Liver (tissue), 3 donors: ENCODE results near the gene ERBB3.

Experiments
- EGR1 ChIP-seq, 2 donors: IDR thresholded peaks; 2 replicates each; pipeline ENCODE4 v1.6.1; 2016 to 2018; ENCODE audit warnings: antibody characterized with exemption in 2 of 2, low read depth in 2 of 2
- FOXA1 ChIP-seq: IDR thresholded peaks from 2 replicates; pipeline ENCODE4 v1.6.1; 2016; ENCODE audit warnings: antibody characterized with exemption
- GABPA ChIP-seq, 2 donors: IDR thresholded peaks in 1 of 2; conservative IDR thresholded peaks in 1 of 2; 2 replicates each; pipeline ENCODE4 v1.6.1; 2016; ENCODE audit warnings: antibody characterized with exemption in 2 of 2, mild to moderate bottlenecking in 1 of 2, moderate library complexity in 1 of 2
- JUND ChIP-seq, 2 donors: IDR thresholded peaks; 2 replicates each; pipeline ENCODE4 v1.6.1; 2016; ENCODE audit warnings: antibody characterized with exemption in 2 of 2
- SP1 ChIP-seq: IDR thresholded peaks from 2 replicates; pipeline ENCODE4 v1.6.1; 2018; ENCODE audit warnings: antibody characterized with exemption, mild to moderate bottlenecking
- TAF1 ChIP-seq: conservative IDR thresholded peaks from 2 replicates; pipeline ENCODE4 v1.6.1; 2016; ENCODE audit warnings: antibody characterized with exemption, mild to moderate bottlenecking
- YY1 ChIP-seq: IDR thresholded peaks from 2 replicates; pipeline ENCODE4 v1.6.1; 2016; ENCODE audit warnings: antibody characterized with exemption, mild to moderate bottlenecking
- TF ChIP-seq, protein P1 (sequence below): IDR thresholded peaks from 2 replicates; pipeline ENCODE4 v1.6.1; 2016; ENCODE audit warnings: antibody characterized with exemption
- TF ChIP-seq, protein P2 (sequence below): fragments of 150-350 bp; IDR thresholded peaks from 2 replicates; pipeline ENCODE4 v1.5.1; 2017; ENCODE audit warnings: improper control_type of control experiment, low read depth, low read length; ENCODE audit not compliant: missing input control
- TF ChIP-seq, protein P3 (sequence below): IDR thresholded peaks from 2 replicates; pipeline ENCODE4 v1.6.1; 2016; ENCODE audit warnings: antibody characterized with exemption, mild to moderate bottlenecking
- TF ChIP-seq, protein P4 (sequence below): IDR thresholded peaks from 2 replicates; pipeline ENCODE4 v1.6.1; 2016; ENCODE audit warnings: antibody characterized with exemption
- donor health status: healthy.
- donor health status: healthy.

DNA sequence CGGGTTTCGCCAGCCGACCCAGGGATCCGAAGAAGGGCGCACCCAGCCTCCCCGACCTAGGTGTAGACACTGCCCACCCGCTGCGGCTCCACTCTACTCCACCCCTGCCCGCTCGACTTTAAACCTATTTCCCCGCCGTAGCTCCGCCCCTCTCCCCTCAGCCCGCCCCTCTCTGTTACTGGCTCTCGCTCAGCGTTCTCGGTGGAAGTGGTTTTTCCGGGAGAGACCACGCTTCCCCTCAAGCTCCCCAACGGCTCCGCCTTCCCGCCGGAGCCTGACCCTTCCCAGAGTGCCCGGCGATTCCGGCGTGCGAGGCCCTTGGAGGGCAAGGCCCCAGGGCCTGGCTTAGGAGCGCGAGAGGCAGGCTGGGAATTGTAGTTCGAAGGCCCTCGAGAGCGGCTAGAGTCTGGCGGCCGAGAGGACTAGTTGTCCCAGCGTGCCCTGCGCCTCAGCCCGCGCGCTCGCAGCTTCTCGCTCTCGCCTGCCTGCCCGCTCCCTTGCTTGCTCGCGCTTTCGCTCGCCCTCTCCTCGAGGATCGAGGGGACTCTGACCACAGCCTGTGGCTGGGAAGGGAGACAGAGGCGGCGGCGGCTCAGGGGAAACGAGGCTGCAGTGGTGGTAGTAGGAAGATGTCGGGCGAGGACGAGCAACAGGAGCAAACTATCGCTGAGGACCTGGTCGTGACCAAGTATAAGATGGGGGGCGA is 24.3 kb downstream of the ERBB3 start, which contains the start of gene PA2G4:
- TF ChIP-seq, protein P1, sequence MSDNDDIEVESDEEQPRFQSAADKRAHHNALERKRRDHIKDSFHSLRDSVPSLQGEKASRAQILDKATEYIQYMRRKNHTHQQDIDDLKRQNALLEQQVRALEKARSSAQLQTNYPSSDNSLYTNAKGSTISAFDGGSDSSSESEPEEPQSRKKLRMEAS, result peak; percentile 99
- TF ChIP-seq, protein P2, sequence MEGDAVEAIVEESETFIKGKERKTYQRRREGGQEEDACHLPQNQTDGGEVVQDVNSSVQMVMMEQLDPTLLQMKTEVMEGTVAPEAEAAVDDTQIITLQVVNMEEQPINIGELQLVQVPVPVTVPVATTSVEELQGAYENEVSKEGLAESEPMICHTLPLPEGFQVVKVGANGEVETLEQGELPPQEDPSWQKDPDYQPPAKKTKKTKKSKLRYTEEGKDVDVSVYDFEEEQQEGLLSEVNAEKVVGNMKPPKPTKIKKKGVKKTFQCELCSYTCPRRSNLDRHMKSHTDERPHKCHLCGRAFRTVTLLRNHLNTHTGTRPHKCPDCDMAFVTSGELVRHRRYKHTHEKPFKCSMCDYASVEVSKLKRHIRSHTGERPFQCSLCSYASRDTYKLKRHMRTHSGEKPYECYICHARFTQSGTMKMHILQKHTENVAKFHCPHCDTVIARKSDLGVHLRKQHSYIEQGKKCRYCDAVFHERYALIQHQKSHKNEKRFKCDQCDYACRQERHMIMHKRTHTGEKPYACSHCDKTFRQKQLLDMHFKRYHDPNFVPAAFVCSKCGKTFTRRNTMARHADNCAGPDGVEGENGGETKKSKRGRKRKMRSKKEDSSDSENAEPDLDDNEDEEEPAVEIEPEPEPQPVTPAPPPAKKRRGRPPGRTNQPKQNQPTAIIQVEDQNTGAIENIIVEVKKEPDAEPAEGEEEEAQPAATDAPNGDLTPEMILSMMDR, result no peak
- TF ChIP-seq YY1 (peak; percentile 93), SP1 (peak; percentile 90), EGR1 (IDR thresholded peaks at IDR 0.05; ENCODE audit: low read depth in 2 of 2) (peak; percentile 68 to 76), TAF1 (peak; percentile 77), FOXA1 (peak; percentile 88), JUND (IDR thresholded peaks at IDR 0.05) (peak; percentile 36 to 53), GABPA (IDR thresholded peaks at IDR 0.05 in 1 of 2, conservative IDR thresholded peaks at IDR 0.05 in 1 of 2) (peak in 1 of 2 donors; percentile 91)
- TF ChIP-seq, protein P3, sequence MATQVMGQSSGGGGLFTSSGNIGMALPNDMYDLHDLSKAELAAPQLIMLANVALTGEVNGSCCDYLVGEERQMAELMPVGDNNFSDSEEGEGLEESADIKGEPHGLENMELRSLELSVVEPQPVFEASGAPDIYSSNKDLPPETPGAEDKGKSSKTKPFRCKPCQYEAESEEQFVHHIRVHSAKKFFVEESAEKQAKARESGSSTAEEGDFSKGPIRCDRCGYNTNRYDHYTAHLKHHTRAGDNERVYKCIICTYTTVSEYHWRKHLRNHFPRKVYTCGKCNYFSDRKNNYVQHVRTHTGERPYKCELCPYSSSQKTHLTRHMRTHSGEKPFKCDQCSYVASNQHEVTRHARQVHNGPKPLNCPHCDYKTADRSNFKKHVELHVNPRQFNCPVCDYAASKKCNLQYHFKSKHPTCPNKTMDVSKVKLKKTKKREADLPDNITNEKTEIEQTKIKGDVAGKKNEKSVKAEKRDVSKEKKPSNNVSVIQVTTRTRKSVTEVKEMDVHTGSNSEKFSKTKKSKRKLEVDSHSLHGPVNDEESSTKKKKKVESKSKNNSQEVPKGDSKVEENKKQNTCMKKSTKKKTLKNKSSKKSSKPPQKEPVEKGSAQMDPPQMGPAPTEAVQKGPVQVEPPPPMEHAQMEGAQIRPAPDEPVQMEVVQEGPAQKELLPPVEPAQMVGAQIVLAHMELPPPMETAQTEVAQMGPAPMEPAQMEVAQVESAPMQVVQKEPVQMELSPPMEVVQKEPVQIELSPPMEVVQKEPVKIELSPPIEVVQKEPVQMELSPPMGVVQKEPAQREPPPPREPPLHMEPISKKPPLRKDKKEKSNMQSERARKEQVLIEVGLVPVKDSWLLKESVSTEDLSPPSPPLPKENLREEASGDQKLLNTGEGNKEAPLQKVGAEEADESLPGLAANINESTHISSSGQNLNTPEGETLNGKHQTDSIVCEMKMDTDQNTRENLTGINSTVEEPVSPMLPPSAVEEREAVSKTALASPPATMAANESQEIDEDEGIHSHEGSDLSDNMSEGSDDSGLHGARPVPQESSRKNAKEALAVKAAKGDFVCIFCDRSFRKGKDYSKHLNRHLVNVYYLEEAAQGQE, result peak; percentile 88
- TF ChIP-seq, protein P4, sequence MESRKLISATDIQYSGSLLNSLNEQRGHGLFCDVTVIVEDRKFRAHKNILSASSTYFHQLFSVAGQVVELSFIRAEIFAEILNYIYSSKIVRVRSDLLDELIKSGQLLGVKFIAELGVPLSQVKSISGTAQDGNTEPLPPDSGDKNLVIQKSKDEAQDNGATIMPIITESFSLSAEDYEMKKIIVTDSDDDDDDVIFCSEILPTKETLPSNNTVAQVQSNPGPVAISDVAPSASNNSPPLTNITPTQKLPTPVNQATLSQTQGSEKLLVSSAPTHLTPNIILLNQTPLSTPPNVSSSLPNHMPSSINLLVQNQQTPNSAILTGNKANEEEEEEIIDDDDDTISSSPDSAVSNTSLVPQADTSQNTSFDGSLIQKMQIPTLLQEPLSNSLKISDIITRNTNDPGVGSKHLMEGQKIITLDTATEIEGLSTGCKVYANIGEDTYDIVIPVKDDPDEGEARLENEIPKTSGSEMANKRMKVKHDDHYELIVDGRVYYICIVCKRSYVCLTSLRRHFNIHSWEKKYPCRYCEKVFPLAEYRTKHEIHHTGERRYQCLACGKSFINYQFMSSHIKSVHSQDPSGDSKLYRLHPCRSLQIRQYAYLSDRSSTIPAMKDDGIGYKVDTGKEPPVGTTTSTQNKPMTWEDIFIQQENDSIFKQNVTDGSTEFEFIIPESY, result peak; percentile 98
